Cerebellar nuclear complex (tissue), 1 donor: ENCODE data around the gene ZDHHC14.
"Not testable (repeated sequence)": the region's sequence is repeated elsewhere in the genome, so short reads cannot be mapped to it uniquely, and the experiment has no call there.

Source experiments
- DNase-seq, 2 experiments: peaks; one replicate each; lab custom pipeline; 2025; lab: John Stamatoyannopoulos, UW

The ZDHHC14 gene

GRCh38 chr6:157445277-157446009 is 64.5 kb downstream of the ZDHHC14 start:
- DNase-seq, result no peak

DNA sequence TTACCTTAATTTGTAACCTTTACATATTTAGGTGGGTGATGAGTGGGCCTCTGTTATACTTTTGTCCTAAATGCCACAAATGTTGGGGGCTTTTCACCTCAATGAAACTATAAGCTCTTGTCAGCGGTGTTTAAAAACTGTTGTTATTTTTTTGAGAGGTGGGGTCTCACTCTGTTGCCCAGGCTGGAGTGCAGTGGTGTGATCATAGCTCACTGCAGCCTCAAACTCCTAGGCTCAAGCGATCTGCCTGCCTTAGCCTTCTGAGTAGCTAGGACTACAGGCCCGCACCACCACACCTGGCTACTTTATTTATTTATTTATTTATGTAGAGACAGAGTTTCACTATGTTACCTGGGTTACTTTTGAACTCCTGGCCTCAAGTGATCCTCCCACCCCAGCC is 66.7 kb downstream of the ZDHHC14 start:
- DNase-seq, result no peak

DNA sequence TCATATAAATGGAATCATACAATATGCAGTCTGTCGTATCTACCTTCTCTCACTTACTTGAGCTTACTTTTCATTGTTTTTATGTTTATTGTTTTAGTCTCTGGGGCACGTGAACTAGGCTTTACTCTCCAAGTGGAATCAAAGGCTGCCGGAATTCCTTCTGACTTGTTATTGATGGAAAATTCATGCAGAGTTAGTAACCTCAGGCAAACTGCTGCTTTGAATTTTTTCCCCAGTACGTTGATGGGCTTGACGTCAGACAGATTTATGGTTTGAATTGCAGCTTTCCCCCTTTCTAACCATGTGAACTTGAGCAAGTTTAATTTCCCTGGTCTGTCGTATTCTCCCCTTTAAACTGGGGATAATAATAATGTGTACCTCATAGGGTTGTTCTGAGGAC is 68.6 kb downstream of the ZDHHC14 start:
- DNase-seq, result no peak

GRCh38 chr6:157450931-157451742 is 70.1 kb downstream of the ZDHHC14 start:
- no peak for DNase-seq

DNA sequence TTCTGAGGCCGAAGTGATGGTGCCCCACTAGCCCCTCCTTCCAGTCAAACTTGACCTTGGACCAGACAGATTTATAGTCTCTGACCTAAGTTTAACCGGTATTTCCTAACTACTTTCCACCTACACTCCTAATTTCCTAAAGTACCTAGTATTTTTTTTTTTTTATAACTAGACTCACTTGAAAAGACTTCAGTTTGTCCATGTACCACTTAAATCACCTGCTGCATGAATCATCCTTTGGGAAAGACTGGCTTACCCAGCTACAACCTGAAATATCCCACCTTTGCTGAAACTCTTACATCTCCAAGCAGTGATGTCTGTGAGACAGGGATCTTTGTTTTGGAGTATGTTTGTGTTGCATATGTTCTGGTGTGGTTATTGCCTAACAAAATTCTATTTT is 71.1 kb downstream of the ZDHHC14 start:
- DNase-seq, result no peak

GRCh38 chr6:157453131-157453530 is 72.1 kb downstream of the ZDHHC14 start:
- DNase-seq, result no peak

DNA sequence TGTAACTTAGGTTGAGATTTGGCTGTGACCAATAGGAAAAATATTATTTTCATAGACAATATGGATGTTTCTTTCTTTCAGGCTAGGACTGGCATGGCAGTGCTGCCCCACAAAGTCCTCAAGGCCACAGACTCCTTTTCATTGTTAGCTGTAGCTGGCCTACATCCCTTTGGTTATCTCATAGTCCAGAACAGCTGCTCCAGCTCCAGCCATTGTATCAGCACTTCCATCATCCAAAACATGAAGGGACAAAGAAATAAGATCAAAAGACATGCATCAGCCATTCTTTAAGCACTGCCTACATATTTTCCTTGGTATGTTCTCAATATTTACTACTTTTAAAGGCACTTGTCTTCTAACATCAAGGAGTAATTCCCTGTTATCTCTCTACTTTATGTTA is 73.0 kb downstream of the ZDHHC14 start:
- DNase-seq, result no peak

DNA sequence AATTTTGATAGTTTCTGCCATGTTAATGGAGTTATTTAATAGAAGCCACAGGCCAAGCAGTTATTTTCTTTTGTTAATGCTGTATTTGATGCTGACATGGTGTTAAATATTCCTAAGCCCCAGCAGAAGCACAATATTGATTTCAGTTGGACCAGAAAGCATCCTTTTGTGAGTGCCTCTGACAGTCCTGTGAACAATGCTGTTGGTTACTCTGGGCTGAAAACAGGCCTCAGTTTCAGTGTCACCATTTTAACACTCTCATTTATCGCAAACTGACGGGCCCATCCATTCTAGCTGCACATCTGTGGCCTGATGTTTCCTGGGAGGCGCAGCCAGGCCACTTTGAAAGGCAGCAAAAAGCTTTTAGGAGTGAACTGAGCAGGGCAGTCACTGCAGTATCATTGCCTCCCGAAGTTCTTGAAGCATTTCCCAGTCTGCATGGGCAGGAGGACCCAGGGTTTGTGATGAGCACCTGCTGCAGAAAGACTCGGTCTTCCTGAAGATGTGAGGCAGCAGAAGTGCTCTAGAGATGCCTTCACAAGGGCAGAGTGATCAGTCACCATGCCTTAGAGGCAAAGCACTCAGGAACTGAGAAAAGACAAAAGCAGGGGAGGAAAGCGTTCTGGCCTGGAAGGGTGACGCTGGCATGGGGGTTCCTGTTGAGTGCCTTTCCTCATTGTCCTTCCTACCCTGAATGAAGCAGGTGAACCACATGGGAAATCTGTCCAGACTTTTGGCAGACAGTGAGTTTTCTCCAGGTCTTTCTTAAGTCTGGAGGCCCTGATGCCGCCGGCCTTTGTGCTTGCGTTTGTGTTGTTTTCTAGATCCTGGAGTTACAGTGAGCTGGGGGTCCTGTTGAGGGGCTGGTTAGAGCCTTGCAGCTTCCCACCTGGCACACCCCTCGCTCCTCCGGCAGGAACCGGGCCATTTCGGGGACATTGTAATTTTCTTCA is 74.0 kb downstream of the ZDHHC14 start:
- no peak for DNase-seq

- DNase-seq, result no peak
Measured at GRCh38 chr6:157455731-157456523, 74.9 kb downstream of the ZDHHC14 start.

DNA sequence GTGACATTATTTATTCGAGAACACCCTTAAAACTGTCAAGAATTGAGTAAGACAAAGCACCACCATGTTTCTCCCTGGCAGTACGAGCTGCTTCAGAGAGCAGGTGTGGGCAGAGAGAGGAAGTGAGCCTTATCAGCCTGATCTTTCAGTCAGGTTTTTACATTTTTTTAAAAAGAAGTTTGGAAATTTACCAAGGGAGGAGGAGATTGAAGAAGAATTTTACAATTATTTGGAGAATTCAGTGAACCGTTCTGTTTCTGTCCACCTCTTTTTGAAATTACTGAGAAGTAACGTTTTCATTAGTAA is 75.5 kb downstream of the ZDHHC14 start:
- no peak for DNase-seq

- DNase-seq, result no peak
Measured at GRCh38 chr6:157457787-157458186, 76.8 kb downstream of the ZDHHC14 start.

DNA sequence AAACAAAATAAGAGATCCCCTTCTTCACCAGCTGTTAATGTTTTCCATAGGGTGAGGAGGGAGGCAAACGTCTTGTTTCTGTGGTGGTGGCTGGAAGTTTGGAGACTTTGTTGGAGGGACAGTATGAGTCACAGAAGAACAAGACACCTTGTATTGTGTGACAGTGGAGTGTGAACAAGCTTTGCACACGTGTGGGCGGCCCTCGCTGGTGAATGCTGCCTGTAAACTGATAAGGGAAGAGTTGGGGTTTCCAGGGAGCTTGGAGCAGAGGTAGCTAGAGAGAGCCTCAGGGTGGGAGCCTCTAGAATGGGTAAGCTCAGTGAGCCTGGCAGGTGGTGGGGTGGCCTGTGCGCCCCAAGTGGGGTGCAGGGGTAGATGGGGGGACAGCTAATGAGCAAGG is 78.3 kb downstream of the ZDHHC14 start:
- no peak for DNase-seq

- DNase-seq, result no peak
Measured at GRCh38 chr6:157460182-157460999, 79.4 kb downstream of the ZDHHC14 start.

DNA sequence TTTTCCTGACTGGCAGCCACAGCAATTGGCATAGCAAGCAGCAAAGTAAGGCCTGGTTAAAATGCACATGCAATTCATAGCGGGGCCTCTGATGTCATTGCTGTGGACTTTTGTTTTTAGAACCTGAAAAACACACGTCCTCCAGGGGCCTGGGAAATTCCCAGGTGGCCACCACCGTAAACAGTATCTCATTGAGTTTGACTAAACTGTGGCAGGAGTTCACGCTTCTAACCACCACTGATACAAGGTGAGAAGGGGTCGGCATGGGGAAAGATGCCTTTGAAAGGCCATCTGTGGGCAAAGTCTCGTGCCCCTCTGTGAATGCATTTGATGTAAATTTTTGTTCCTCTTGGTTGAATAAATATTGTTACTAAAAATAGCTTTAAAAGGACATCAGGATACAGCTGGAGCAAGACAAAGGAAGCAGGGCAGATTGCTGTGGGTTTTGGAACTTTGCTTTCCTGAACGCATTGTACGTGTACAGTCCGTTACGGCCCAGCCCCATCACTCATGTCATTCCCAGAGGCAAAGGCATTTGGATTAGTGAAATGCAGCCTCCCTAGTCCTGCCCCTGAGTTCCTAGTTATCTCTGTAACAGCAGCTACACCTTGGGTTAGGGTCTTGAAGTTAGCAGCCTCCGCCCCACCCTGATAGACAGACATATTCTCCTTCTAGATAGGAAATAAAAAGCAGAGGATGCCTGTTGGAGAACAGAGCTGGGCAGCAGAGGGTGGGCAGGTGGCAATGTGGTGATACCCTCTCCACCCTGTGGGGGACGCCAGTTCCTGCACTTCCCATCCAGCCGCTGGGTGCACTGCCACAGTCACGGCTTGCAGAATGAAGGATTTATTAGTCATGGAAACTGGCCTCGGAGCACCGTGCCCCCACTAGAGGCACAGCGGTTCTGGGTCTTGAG is 80.3 kb downstream of the ZDHHC14 start:
- no peak for DNase-seq

- DNase-seq, result no peak
Measured at GRCh38 chr6:157462956-157463742, 82.2 kb downstream of the ZDHHC14 start.

GRCh38 chr6:157463743-157464135 is 82.7 kb downstream of the ZDHHC14 start:
- not testable (repeated sequence) for DNase-seq

DNA sequence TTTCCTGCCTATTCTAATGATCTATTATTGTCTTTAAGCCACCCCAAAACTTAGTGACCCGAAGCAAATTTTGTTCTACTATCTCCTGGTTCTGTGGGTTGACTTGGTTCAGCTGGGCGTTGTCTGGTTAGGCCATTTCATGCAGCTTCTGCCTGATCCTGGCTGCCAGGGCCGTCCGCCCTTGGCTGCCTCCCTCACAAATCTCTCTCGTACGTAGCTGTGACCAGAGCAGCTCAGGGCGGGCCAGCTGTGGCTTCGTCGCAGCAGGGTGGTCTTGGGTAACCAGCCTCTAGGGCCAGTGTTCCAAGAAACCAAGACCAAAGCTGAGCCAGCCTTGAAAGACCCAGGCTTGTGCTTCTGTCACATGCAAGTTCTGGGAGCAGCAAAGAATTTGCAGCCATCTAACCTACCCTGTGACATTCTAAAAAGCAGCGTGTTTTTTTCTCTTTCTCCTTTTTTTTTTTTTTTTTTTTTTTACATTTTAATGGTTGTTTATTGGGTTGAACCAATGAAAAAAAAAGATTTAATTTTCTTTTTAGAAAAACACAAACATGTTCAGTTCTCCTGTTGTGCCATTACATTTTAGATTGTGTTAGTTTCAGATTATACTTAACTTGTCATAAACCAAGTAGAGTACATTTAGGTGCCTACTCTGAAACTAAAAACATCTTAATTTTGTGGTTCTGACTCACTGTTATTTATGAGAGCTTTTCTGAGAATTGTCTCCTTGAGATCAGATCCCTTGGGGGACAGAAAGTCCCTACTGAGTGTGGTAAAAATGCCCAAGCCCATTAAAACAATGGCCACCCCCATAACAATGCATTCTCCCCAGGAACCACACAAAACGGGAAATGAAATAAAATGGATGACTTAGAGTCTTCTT is 83.9 kb downstream of the ZDHHC14 start:
- no peak for DNase-seq

DNA sequence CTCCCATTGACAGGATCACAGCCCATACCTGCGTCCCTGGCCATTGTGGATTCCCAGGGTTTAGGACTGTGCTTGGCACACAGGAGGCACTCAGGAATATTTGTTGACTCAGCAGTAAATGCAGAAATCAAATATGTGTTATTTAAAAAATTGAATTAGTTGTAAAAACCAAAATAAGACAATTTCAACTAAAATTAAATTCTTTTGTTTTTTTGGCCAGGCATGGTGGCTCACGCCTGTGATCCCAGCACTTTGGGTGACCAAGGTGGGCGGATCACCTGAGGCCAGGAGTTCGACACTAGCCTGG is 85.3 kb downstream of the ZDHHC14 start:
- no peak for DNase-seq
